ENCODE data around the gene EIF4G3.
"Not testable (repeated sequence)": the region's sequence is repeated elsewhere in the genome, so short reads cannot be mapped to it uniquely, and the experiment has no call there.

Gene EIF4G3

GRCh38 chr1:21157868-21158267, 18.8 kb downstream of the EIF4G3 start:
- in situ Hi-C loops (cut with MboI; ENCODE audit: low sequenced_read_pairs) = no loop called here

- in situ Hi-C loops (cut with MboI; ENCODE audit: low sequenced_read_pairs) = no loop called here
Observed at GRCh38 chr1:21157054-21157453, 19.6 kb downstream of the EIF4G3 start.

GRCh38 chr1:21156019-21156418, 20.7 kb downstream of the EIF4G3 start:
- in situ Hi-C loops (cut with MboI; ENCODE audit: low sequenced_read_pairs) = no loop called here

GRCh38 chr1:21154717-21155116, 22.0 kb downstream of the EIF4G3 start:
- in situ Hi-C loops (cut with MboI; ENCODE audit: low sequenced_read_pairs) = no loop called here

- in situ Hi-C loops (cut with MboI; ENCODE audit: low sequenced_read_pairs) = no loop called here
Observed at GRCh38 chr1:21153388-21153787, 23.3 kb downstream of the EIF4G3 start.

- in situ Hi-C loops (cut with MboI; ENCODE audit: low sequenced_read_pairs) = no loop called here
Observed at GRCh38 chr1:21152423-21153100, 24.1 kb downstream of the EIF4G3 start.

- in situ Hi-C loops (cut with MboI; ENCODE audit: low sequenced_read_pairs) = no loop called here
Observed at GRCh38 chr1:21149855-21150432, 26.8 kb downstream of the EIF4G3 start.

GRCh38 chr1:21149430-21149854, 27.3 kb downstream of the EIF4G3 start:
- in situ Hi-C loops (cut with MboI; ENCODE audit: low sequenced_read_pairs) = no loop called here

GRCh38 chr1:21143752-21144151, 32.9 kb downstream of the EIF4G3 start:
- in situ Hi-C loops (cut with MboI; ENCODE audit: low sequenced_read_pairs) = no loop called here

GRCh38 chr1:21143138-21143537, 33.6 kb downstream of the EIF4G3 start:
- in situ Hi-C loops (cut with MboI; ENCODE audit: low sequenced_read_pairs) = no loop called here

- in situ Hi-C loops (cut with MboI; ENCODE audit: low sequenced_read_pairs) = no loop called here
Observed at GRCh38 chr1:21141030-21141429, 35.7 kb downstream of the EIF4G3 start.

GRCh38 chr1:21139601-21140000, 37.1 kb downstream of the EIF4G3 start:
- in situ Hi-C loops (cut with MboI; ENCODE audit: low sequenced_read_pairs) = no loop called here

GRCh38 chr1:21136344-21136743, 40.4 kb downstream of the EIF4G3 start:
- in situ Hi-C loops (cut with MboI; ENCODE audit: low sequenced_read_pairs) = not testable (repeated sequence)

- in situ Hi-C loops (cut with MboI; ENCODE audit: low sequenced_read_pairs) = no loop called here
Observed at GRCh38 chr1:21131200-21131599, 45.5 kb downstream of the EIF4G3 start.

GRCh38 chr1:21129407-21129806, 47.3 kb downstream of the EIF4G3 start:
- in situ Hi-C loops (cut with MboI; ENCODE audit: low sequenced_read_pairs) = no loop called here

GRCh38 chr1:21126324-21126723, 50.4 kb downstream of the EIF4G3 start:
- in situ Hi-C loops (cut with MboI; ENCODE audit: low sequenced_read_pairs) = no loop called here

- in situ Hi-C loops (cut with MboI; ENCODE audit: low sequenced_read_pairs) = no loop called here
Observed at GRCh38 chr1:21124846-21125245, 51.9 kb downstream of the EIF4G3 start.

GRCh38 chr1:21123287-21123948, 53.3 kb downstream of the EIF4G3 start:
- in situ Hi-C loops (cut with MboI; ENCODE audit: low sequenced_read_pairs) = no loop called here

- in situ Hi-C loops (cut with MboI; ENCODE audit: low sequenced_read_pairs) = no loop called here
Observed at GRCh38 chr1:21121764-21122471, 54.8 kb downstream of the EIF4G3 start.

GRCh38 chr1:21118167-21118566, 58.5 kb downstream of the EIF4G3 start:
- in situ Hi-C loops (cut with MboI; ENCODE audit: low sequenced_read_pairs) = no loop called here

- in situ Hi-C loops (cut with MboI; ENCODE audit: low sequenced_read_pairs) = no loop called here
Observed at GRCh38 chr1:21117597-21118001, 59.1 kb downstream of the EIF4G3 start.

- in situ Hi-C loops (cut with MboI; ENCODE audit: low sequenced_read_pairs) = no loop called here
Observed at GRCh38 chr1:21117159-21117558, 59.5 kb downstream of the EIF4G3 start.

Measured in HL-60/S4 (cell line).